A549 (cell line): ENCODE measurements around the gene MRPL12. TPM values are rescaled to one million over a fixed set of nuclear protein-coding genes. Genes with fewer than 3 reads are reported as not detected.

Experiments used
- ATAC-seq, 2 experiments: fragments of 200-7000 bp in 1 of 2; fragments of >200 bp in 1 of 2; cut with Nextera tagmentation in 1 of 2; cut with Tn5 transposase in 1 of 2; 3 replicates each; pipeline versions ENCODE4 v1.8.0 to v1.9.1; 2018 to 2020; ENCODE audit warnings: mild to moderate bottlenecking in 1 of 2, moderate library complexity in 1 of 2
- CTCF ChIA-PET: fragments of 300-600 bp; sonication (Branson Sonifier 250); formaldehyde crosslinking; extraction: SDS; loops from one replicate; lab custom pipeline; 2021; ENCODE audit warnings: antibody characterized with exemption, inconsistent platforms; lab: Yijun Ruan, JAX
- POLR2A ChIA-PET: fragments of 350-600 bp; formaldehyde crosslinking; extraction: SDS; loops from one replicate; lab custom pipeline; 2021; ENCODE audit warnings: antibody characterized with exemption, inconsistent platforms; lab: Yijun Ruan, JAX
- DNase-seq, 2 experiments: peaks; one replicate each; pipeline versions ENCODE4 v3.0.0 to v3.0.0-alpha.2; 2011 to 2016; ENCODE audit warnings: low read depth in 1 of 2, low spot score in 1 of 2
- FAIRE-seq: peaks from 2 replicates; lab custom pipeline; 2011; peaks lifted over from hg19 to GRCh38; lab: Jason Lieb, UNC
- H3K27ac ChIP-seq, 2 experiments: fragments of >200 bp; sonication (Bioruptor Twin); formaldehyde crosslinking; 3 replicates each; pipeline ENCODE4 v1.5.1; 2016 to 2017
- H3K4me1 ChIP-seq: fragments of >200 bp; sonication (Bioruptor Twin); formaldehyde crosslinking; 3 replicates; pipeline ENCODE4 v1.6.1; 2016
- H3K4me2 ChIP-seq: fragments of >200 bp; sonication (Bioruptor Twin); formaldehyde crosslinking; 3 replicates; pipeline ENCODE4 v1.6.1; 2016
- H3K4me3 ChIP-seq: fragments of >200 bp; sonication (Bioruptor Twin); formaldehyde crosslinking; 3 replicates; pipeline ENCODE4 v1.5.1; 2016
- H3K9me3 ChIP-seq: fragments of >200 bp; sonication (Bioruptor Twin); formaldehyde crosslinking; 3 replicates; pipeline ENCODE4 v1.6.1; 2016
- CBX2 ChIP-seq: fragments of 200-600 bp; sonication (generic); IDR thresholded peaks from 2 replicates; pipeline ENCODE4 v1.6.1; 2016; ENCODE audit warnings: low read depth, mild to moderate bottlenecking, borderline replicate concordance
- E2F6 ChIP-seq: IDR thresholded peaks from 2 replicates; pipeline ENCODE4 v1.6.1; 2012; ENCODE audit warnings: low read depth, borderline replicate concordance
- EHMT2 ChIP-seq: fragments of 200-600 bp; sonication (generic); IDR thresholded peaks from 2 replicates; pipeline ENCODE4 v1.6.1; 2016; ENCODE audit warnings: antibody characterized with exemption, low read depth, mild to moderate bottlenecking, moderate library complexity
- FOXS1 ChIP-seq: fragments of 250-450 bp; sonication (Bioruptor Pico); IDR thresholded peaks from 2 replicates; pipeline ENCODE4 v1.5.0; 2020; ENCODE audit warnings: mild to moderate bottlenecking, moderate library complexity
- HOXA7 ChIP-seq: fragments of 250-450 bp; sonication (Bioruptor Pico); IDR thresholded peaks from 2 replicates; pipeline ENCODE4 v1.5.0; 2020; ENCODE audit warnings: mild to moderate bottlenecking, moderate library complexity
- JUNB ChIP-seq: fragments of >200 bp; sonication (Bioruptor Twin); formaldehyde crosslinking; IDR thresholded peaks from 2 replicates; pipeline ENCODE4 v1.6.1; 2016
- KDM5A ChIP-seq: fragments of 200-600 bp; sonication (generic); IDR thresholded peaks from 2 replicates; pipeline ENCODE4 v1.6.1; 2016; ENCODE audit warnings: antibody characterized with exemption, mild to moderate bottlenecking
- MAFK ChIP-seq: fragments of 450-650 bp; IDR thresholded peaks from 2 replicates; pipeline ENCODE4 v1.6.1; 2014; ENCODE audit not compliant: partially characterized antibody
- NFE2L2 ChIP-seq: fragments of 150-350 bp; conservative IDR thresholded peaks from 2 replicates; pipeline ENCODE4 v1.6.1; 2014; ENCODE audit warnings: low read length
- RAD21 ChIP-seq, 2 experiments: fragments of >200 bp in 1 of 2; sonication (Bioruptor Twin) in 1 of 2; formaldehyde crosslinking in 1 of 2; IDR thresholded peaks in 1 of 2; conservative IDR thresholded peaks in 1 of 2; 2 replicates in 1 of 2; 3 replicates in 1 of 2; pipeline ENCODE4 v1.6.1; 2012 to 2018; ENCODE audit warnings: inconsistent platforms in 1 of 2
- RFX5 ChIP-seq: fragments of 450-650 bp; IDR thresholded peaks from 2 replicates; pipeline ENCODE4 v1.7.1; 2014; ENCODE audit warnings: antibody characterized with exemption, mild to moderate bottlenecking, moderate library complexity
- ZC3H11A ChIP-seq: fragments of 450-650 bp; IDR thresholded peaks from 2 replicates; pipeline ENCODE4 v1.6.1; 2014; ENCODE audit warnings: antibody characterized with exemption, mild to moderate bottlenecking
- ZNF302 ChIP-seq: fragments of 250-450 bp; sonication (Bioruptor Pico); IDR thresholded peaks from 2 replicates; pipeline ENCODE4 v1.9.0; 2021; ENCODE audit warnings: inconsistent platforms, mild to moderate bottlenecking, moderate library complexity
- WGBS: methylation state at CpG from one replicate; pipeline ENCODE4 v1.1.6; 2017; ENCODE audit errors: missing lambda C conversion rate; 5-methylcytosine and 5-hydroxymethylcytosine counted together
- polyA plus RNA-seq, 4 experiments: library from polyadenylated mRNA; depleted of rRNA in 3 of 4; stranded (reverse); fragments of >200 nt; fragmentation: RNase III in 1 of 4; extraction: RNeasy Plus Mini Kit Qiagen cat#74134 plus additional on column Dnase treatment in 1 of 4; gene quantifications; 2 replicates in 3 of 4; 3 replicates in 1 of 4; pipeline ENCODE4 v1.2.3, GENCODE V29; 2011 to 2017
- TF ChIP-seq, protein P1 (sequence below): IDR thresholded peaks from 2 replicates; pipeline ENCODE4 v1.6.1; 2012
- TF ChIP-seq, protein P2 (sequence below): fragments of 250-450 bp; sonication (Bioruptor Pico); IDR thresholded peaks from 2 replicates; pipeline ENCODE4 v1.5.0; 2020; ENCODE audit warnings: low read depth, mild to moderate bottlenecking, moderate library complexity
- TF ChIP-seq, protein P3 (sequence below): fragments of 450-650 bp; IDR thresholded peaks from 2 replicates; pipeline ENCODE4 v1.6.1; 2014; ENCODE audit warnings: antibody characterized with exemption
- TF ChIP-seq, protein P4 (sequence below): fragments of 150-350 bp; IDR thresholded peaks from 2 replicates; pipeline ENCODE4 v1.6.1; 2014; ENCODE audit warnings: low read depth, mild to moderate bottlenecking, low read length

The MRPL12 gene
- polyA plus RNA-seq, 2 of the 4 experiments (the other 2 are of a cell fraction), result 161 to 215 TPM

- ChIA-PET POLR2A (interaction anchor here (1.1 to 1.3 kb wide), 2 partner anchors 32 to 126 kb away, joined by 3 read pairs; partner anchors contain the start of gene MRPL12), CTCF (interaction anchor here (0.9 to 8.4 kb wide), 21 partner anchors 11 to 287 kb away, joined by 3 to 96 read pairs (median 8); partner anchors contain the start of genes MCRIP1 and NPB)
- TF ChIP-seq, protein P1, sequence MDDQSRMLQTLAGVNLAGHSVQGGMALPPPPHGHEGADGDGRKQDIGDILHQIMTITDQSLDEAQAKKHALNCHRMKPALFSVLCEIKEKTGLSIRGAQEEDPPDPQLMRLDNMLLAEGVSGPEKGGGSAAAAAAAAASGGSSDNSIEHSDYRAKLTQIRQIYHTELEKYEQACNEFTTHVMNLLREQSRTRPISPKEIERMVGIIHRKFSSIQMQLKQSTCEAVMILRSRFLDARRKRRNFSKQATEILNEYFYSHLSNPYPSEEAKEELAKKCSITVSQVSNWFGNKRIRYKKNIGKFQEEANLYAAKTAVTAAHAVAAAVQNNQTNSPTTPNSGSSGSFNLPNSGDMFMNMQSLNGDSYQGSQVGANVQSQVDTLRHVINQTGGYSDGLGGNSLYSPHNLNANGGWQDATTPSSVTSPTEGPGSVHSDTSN, result no peak
- TF ChIP-seq MAFK, result no peak
- TF ChIP-seq RFX5, result no peak
- no peak for TF ChIP-seq ZC3H11A
- FAIRE-seq, result no peak
- Histone ChIP-seq H3K9me3 (no peaks in the 10 kb centered on the region), H3K4me3 (no peak overlapping the region), H3K4me2 (no peak overlapping the region; the same call in 2 of the 3 replicates), H3K27ac (peak overlapping the region in 1 of 2 experiments; percentile 68; a peak in 4 of 6 replicates), H3K4me1 (peaks cover 17% of the 10 kb centered on the region)
- ATAC-seq, result peak; percentile 0 to 2; a peak in 3 of 6 replicates
- no peak for DNase-seq
- 79% methylated on average over 28 of the region's 35 CpGs for WGBS
Observed at GRCh38 chr17:81734405-81735263, 31.5 kb downstream of the MRPL12 start.

DNA sequence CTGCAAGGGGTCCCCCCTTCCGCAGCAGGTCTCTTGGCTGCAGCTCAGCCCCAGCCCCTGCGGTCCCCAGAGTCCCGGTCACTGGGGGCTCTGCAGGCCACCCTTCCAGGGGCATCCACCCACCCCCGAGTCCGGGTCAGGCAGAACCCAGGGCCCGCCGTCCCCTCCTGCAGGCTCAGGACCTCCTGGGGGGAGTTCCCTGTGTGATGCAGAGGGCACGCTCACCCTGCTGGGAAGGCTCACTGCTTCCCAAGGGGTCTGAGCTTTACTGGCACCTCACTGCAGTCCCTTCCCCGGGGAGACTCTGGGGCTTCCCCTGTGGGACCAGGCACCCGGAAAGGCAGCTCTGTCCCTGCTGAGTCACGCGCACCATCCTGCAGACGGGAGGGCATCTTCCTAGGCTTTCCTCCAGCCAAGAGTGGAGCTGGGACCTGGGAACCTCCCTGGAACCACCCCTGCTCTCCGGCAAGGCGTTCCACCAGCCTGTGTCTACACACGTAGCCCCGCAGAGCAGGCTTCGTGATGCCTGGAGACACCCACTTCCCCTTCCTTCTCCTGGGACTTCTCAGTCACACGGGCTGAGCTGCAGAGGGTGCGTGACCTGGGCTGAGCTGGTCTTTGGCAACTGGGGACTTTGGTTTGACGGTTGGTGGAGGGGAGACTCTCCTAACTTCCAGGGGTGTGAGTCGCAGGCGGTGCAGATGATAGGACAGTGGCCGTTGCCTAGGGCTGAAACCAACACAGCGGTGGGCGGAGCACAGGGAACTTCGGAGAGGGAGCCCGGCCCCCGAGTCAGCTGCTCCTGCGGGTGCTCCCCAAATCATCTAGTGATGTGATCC is 32.3 kb downstream of the MRPL12 start:
- Histone ChIP-seq H3K27ac (peak overlapping the region; percentile 32 to 68), H3K4me1 (peaks cover 17% of the 10 kb centered on the region), H3K9me3 (no peaks in the 10 kb centered on the region), H3K4me3 (no peak overlapping the region), H3K4me2 (peak overlapping the region; percentile 67)
- POLR2A ChIA-PET, result interaction anchor here (1.1 to 1.3 kb wide), 2 partner anchors 33 to 126 kb away, joined by 3 read pairs; partner anchors contain the start of gene MRPL12
- DNase-seq (peak in 1 of 2 experiments; percentile 63), FAIRE-seq (no peak), ATAC-seq (peak; percentile 23 to 36)
- TF ChIP-seq MAFK (peak; percentile 7), E2F6 (0 out of 2 replicates have a peak, but pooled peaks have one; percentile 8), JUNB (no peak)
- CTCF ChIA-PET, result interaction anchor here (0.8 to 8.4 kb wide), 16 partner anchors 12 to 286 kb away, joined by 3 to 96 read pairs (median 8); partner anchors contain the start of genes MCRIP1 and NPB
- 42% methylated on average over 27 of the region's 30 CpGs for WGBS

- POLR2A ChIA-PET, result no interaction called here
- FAIRE-seq, result no peak
- H3K4me3 ChIP-seq, result no peak overlapping the region
- ATAC-seq, result no peak
- no peak overlapping the region for H3K27ac ChIP-seq
- peaks cover 17% of the 10 kb centered on the region for H3K4me1 ChIP-seq
- CTCF ChIA-PET, result interaction anchor here (1.1 to 1.5 kb wide), 4 partner anchors 26 to 128 kb away, joined by 3 to 4 read pairs (median 4); no protein-coding TSS in a partner anchor
- H3K4me2 ChIP-seq, result no peak overlapping the region
- H3K9me3 ChIP-seq, result no peaks in the 10 kb centered on the region
- 86% methylated on average over 31 of the region's 31 CpGs for WGBS
- no peak for DNase-seq
- no peak for TF ChIP-seq FOXS1 (CRISPR knock-in tag)
- no peak for TF ChIP-seq EHMT2
- TF ChIP-seq, protein P2, sequence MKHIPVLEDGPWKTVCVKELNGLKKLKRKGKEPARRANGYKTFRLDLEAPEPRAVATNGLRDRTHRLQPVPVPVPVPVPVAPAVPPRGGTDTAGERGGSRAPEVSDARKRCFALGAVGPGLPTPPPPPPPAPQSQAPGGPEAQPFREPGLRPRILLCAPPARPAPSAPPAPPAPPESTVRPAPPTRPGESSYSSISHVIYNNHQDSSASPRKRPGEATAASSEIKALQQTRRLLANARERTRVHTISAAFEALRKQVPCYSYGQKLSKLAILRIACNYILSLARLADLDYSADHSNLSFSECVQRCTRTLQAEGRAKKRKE, result no peak
- no peak for TF ChIP-seq NFE2L2
- TF ChIP-seq, protein P3, sequence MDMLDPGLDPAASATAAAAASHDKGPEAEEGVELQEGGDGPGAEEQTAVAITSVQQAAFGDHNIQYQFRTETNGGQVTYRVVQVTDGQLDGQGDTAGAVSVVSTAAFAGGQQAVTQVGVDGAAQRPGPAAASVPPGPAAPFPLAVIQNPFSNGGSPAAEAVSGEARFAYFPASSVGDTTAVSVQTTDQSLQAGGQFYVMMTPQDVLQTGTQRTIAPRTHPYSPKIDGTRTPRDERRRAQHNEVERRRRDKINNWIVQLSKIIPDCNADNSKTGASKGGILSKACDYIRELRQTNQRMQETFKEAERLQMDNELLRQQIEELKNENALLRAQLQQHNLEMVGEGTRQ, result no peak
- TF ChIP-seq RAD21 (conservative IDR thresholded peaks at IDR 0.05 in 1 of 2, IDR thresholded peaks at IDR 0.05 in 1 of 2), result no peak
- no peak for TF ChIP-seq KDM5A
- TF ChIP-seq ZC3H11A, result no peak
- no peak for TF ChIP-seq ZNF302 (CRISPR knock-in tag)
- TF ChIP-seq, protein P4, sequence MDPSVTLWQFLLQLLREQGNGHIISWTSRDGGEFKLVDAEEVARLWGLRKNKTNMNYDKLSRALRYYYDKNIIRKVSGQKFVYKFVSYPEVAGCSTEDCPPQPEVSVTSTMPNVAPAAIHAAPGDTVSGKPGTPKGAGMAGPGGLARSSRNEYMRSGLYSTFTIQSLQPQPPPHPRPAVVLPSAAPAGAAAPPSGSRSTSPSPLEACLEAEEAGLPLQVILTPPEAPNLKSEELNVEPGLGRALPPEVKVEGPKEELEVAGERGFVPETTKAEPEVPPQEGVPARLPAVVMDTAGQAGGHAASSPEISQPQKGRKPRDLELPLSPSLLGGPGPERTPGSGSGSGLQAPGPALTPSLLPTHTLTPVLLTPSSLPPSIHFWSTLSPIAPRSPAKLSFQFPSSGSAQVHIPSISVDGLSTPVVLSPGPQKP, result no peak
- no peak for TF ChIP-seq CBX2
- no peak for TF ChIP-seq HOXA7 (CRISPR knock-in tag)
Observed at GRCh38 chr17:81737947-81738800, 35.0 kb downstream of the MRPL12 start.
